Measurements from ENCODE around the gene TGFB2.

Gene TGFB2

DNA sequence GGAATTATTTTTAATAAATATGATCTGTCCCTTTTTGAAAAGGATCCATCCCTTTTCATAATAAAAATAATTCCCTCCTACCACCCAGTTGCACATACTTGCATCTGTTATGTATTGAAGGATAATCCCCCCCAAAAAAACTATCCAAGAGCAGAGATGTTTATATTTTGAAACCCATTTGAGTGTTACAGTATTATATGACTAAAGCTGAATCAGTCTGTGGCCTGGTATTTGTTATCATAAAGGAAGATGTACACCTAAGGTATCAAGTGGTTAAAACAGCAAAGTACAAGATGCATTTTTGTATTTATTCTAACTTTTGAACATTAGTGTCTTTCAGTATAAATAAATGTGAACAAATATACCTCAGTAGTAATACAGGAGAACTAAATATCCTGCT, 12.7 kb upstream of the TGFB2 start:
- DNase-seq (ENCODE audit: low read depth): no peak

DNA sequence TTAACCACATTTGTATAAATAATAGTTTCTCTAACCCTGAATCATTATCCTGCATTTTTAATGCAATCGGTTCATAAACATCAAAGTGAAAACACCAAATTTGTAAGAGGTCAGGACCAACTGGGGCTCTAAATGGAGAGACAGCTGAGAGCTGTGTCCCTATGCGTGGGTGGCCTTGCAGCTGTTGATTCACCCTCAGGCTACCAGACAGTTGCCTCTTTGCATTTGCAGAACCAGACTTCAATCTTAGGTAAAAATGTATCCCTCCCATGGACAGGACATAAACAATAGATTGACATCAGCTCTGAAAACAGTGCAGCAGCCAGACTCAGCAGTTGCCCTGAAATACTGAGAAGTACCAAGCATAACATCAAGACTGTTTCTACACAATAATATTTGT, 8.8 kb upstream of the TGFB2 start:
- no peak for DNase-seq (ENCODE audit: low read depth)

- no peak for DNase-seq (ENCODE audit: low read depth)
These were observed 5.8 kb upstream of the TGFB2 start for GRCh38 chr1:218339267-218339831.

- no peak for DNase-seq (ENCODE audit: low read depth)
These were observed 3.8 kb upstream of the TGFB2 start for GRCh38 chr1:218341325-218341724.

DNA sequence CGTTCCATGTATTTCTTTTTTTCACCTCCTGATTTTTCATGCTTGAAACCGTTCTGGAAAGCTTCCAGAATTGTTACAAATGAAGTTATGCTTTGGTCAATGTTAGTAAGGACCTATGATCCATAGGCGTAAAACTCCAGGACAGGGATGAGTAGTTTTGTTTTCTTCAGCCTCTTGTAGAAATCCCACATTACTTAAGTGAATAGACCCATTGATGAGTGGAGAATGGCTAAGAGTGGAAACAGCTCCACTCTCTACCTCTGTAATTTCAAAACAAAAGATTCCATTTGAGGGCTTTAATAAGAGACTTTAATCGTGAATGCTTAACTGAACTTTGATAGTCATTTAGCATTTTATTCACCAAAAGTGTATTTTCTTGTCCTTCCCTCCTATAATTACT, 3.0 kb upstream of the TGFB2 start:
- no peak for DNase-seq (ENCODE audit: low read depth)

- DNase-seq (ENCODE audit: low read depth): peak; percentile 19
These were observed 696 bp downstream of the TGFB2 start for GRCh38 chr1:218345673-218346390.

GRCh38 chr1:218346391-218347204, 1.5 kb downstream of the TGFB2 start:
- DNase-seq (ENCODE audit: low read depth): no peak

DNA sequence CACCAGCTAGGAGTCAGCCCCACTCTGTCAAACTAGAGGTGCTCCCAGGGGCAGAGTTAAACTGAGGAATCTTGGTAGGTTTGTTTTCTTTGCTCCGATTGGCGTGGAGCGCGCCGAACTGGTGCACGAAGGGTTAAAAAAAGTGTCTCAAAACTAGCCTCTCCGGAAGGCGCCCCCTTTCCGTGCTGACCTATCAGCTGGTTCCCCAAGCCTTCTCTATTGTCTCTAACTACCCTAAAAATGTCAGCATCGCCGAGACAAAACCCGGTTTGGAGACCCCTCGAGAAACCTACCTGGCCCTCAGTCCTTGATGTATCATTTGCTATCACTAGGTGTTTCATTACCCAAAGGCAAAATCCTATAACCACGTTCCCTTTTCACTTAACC, 2.2 kb downstream of the TGFB2 start:
- no peak for DNase-seq (ENCODE audit: low read depth)

DNA sequence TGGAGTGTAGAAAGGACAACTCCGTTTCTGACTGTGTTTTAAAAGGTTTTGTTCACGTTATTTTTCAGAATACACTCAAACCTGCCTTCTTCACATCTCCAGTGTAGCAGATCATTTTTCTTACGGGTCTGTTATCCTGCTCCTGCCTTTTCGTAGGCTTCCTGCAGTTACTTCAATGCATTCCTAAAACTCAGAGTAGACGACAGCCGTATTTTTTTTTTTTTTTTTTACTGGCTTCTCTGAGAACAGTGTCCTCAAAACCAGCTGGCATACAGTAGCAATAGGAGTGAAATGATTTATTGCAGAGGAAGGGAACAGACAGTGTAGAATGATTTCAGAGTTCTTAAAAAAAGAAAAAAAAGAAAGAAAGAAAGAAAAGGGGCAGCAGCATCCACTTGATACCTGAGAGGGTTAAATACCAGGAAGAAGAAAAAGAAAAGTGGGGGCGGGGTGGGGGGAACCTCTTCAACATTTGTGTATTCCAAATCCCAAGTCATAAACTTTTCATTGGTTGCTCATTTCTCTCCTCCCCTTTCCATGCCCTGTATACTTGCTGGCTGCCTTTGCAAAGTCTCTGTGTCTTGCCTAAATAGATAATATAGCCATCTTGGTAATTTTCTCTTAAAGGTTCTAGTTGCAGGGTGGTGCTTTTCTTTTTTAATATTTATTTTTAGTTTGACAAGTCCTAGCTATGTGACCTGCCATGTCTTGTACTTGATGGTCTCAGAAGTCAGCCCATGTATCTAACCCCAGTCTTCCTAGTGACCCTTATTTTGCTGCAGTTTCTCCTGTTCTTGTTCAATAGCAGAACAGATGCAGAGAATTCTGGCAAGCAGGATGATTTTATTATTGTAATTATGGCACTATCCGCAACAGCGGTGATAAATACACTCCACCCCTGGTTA, 2.8 kb downstream of the TGFB2 start:
- DNase-seq (ENCODE audit: low read depth): no peak

- DNase-seq (ENCODE audit: low read depth): no peak
These were observed 3.5 kb downstream of the TGFB2 start for GRCh38 chr1:218348628-218349071.

DNA sequence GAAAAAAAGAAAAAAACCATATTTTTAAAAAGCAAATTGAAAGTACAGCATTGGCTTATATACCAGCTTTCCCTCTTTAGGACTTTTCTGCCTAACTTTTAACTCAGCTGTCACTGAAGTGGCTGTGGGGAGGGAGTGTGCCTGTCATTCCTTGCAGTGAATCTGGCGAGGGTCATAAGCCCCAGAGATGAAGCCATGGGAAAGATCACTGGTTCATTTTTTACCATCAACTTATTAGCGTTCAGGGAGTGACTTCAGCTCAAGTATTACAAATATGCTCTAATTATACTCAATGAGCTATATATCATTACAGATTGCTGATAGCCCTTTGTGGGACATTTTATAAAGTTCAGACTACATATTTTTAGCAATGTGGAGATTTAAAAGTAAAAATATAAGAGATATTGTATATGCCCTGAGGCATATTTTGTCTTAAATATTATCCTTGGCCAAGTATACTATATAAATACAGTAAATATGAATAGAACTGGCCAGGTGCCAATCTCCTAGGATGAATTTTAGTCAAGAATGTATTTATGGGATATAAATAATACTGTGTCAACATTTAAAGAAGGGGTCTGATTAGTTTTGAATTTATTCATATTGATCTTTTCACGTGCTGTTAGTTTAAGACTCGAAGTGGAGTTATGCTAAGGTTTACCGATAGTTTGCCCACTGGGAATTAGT, 4.4 kb downstream of the TGFB2 start:
- DNase-seq (ENCODE audit: low read depth): no peak

DNA sequence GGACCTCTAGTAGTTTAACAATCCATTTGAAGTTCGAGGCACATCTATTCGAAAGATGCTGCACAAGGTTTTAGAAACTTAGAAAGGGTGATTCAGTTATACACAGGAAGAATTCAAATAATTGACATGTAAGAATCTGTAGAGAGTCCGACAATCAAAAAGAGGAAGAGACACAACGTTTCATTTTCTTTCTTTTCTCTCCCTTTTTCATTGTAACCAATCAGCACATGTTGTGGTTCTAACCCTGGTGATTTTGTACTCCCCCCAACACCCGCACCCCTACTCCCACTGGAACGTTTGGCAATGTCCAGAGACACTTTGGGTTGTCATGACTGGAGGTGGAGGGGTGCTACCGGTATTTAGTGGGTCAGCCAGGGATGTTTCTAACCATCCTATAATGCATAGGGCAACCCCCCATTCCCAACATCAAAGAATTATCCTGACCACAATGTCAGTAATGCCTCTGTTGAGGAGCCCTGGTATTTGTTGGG, 4.9 kb downstream of the TGFB2 start:
- no peak for DNase-seq (ENCODE audit: low read depth)

DNA sequence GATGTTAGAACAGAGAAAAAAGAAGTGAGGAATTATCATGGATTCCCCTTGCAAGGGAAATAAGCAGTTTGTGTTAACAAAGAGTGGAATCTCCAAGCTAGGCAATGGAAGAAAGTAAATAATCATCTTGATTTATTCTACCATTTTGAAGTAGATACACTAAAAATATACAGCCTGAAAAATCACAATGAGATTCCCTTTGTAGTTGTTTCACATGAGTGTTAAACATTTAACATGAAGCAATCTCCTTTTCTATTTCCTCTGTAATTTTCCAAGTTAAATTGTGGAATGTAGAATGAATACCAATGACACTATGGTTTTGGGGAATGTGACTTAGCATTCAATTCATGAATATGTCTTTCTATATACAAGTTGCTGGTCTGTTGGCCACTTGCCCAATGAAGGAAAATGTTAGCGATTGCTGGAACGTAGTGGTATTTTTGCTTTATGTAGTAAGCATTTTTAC, 5.7 kb downstream of the TGFB2 start:
- no peak for DNase-seq (ENCODE audit: low read depth)

GRCh38 chr1:218351391-218352074, 6.4 kb downstream of the TGFB2 start:
- DNase-seq (ENCODE audit: low read depth): no peak

DNA sequence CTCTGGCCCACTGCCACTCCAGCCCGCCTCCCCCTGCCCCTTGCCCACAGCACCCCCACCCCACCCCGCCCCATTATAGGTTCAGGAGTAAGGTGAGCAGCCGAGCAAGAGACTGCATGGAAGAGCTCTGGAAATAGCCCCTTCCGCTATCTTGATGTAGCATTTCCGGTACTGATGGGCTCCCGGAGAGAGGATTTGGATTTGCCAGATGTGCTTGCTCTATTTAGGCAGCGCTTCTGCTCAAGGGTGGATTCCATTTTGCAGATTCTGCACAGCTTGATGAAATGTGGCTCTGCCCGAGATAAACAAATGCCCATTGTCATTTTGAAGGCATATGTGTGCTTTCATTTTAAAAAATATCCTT, 6.9 kb downstream of the TGFB2 start:
- no peak for DNase-seq (ENCODE audit: low read depth)

- DNase-seq (ENCODE audit: low read depth): no peak
These were observed 8.5 kb downstream of the TGFB2 start for GRCh38 chr1:218353656-218354055.

DNA sequence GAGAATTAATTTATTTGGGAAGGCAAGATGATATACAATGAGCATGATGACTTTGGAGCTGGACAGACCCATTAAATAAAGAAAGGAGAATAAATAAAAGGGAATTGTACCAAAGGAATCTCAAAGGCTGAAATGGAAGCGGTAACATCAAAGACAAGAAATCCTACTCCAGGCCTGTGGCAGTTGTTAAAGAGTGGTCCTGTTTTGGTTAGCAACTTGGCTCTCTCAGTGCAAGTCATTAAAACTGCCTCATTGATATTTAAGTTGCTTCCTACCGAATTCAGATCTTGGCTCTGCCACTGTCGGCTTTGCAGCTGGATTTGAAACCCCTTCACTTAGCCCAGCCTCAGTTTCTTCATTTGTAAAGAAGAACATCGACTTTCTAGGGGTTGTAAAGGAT, 10.1 kb downstream of the TGFB2 start:
- DNase-seq (ENCODE audit: low read depth): no peak

GRCh38 chr1:218357211-218357892, 12.2 kb downstream of the TGFB2 start:
- DNase-seq (ENCODE audit: low read depth): no peak

DNA sequence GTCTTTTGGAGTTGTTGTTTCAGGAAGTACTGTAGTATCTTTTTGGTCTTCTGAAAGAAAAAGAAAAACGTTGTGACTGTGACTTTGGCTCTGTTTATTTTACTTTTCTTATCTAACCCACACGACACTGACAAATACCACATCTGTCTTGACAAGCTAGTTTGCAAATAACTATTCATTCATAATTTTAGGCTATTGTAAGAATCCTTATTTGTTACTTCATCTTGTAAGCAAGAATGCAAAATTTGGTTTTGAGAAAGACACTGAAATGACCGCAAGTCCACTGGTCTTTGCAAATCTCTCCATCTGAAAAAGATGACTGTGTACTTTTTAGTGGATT, 12.7 kb downstream of the TGFB2 start:
- DNase-seq (ENCODE audit: low read depth): no peak
